Measurements from ENCODE around the gene NEB. TPM values are rescaled to one million over a fixed set of nuclear protein-coding genes. Genes with fewer than 3 reads are reported as not detected.

Gene NEB
- total and polyA plus RNA-seq, 2 of the 4 experiments (the other 2 are of a cell fraction) = under 0.01 TPM; not detected in 1

DNA sequence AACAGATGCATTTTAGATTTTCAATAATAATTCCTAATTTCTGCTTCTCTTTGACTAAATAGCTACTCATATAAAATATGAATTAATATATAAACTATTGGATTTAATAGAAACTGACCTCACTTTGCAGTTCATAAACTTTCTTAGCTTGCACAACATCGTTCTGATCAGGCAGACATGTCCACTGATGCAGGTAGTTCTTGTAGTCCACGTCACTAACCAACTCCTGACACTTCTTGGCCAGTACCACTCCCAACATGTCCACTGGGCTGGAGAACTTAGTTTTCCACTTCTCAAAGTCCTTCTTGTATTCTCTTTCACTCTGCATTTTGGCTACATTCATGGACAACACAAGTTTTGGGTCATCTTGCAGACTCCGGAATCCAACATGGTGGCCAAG, 83.8 kb downstream of the NEB start:
- H3K4ac ChIP-seq (ENCODE audit: low read depth, low read length) = no peak overlapping the region
- BruUV-seq (replicated peaks) = no TSS peak
- no peaks in the 10 kb centered on the region for H3K4me1 ChIP-seq (ENCODE audit: control insufficient read depth, insufficient read depth, low read length)
- 86% methylated on average over 1 of the region's 3 CpGs; no CpG with 5 or more reads in 1 of the 2 experiments for WGBS, 2 experiments (ENCODE audit: extremely low coverage in 2 of 2, insufficient read length in 1 of 2)
- H2BK5ac ChIP-seq (ENCODE audit: low read depth, low read length, poor library complexity, severe bottlenecking) = no peak overlapping the region
- H3K9ac ChIP-seq (ENCODE audit: low read depth, low read length) = no peak overlapping the region
- H3K9me1 ChIP-seq (ENCODE audit: insufficient read depth, low read length) = no peaks in the 10 kb centered on the region
- no peak overlapping the region for H2AK5ac ChIP-seq (ENCODE audit: low read depth, low read length)
- in situ Hi-C loops (cut with MboI; ENCODE audit: low sequenced_read_pairs) = no loop called here
- ChIA-PET POLR2A (ENCODE audit: unreplicated experiment) (no interaction called here), CTCF (no interaction called here)
- no peak overlapping the region for H2AK9ac ChIP-seq (replicated peaks; ENCODE audit: low read depth, low read length, poor library complexity)
- intact Hi-C loops (cut with micrococcal nuclease) = no loop called here
- no peak overlapping the region for H4K91ac ChIP-seq (ENCODE audit: insufficient read depth, low read depth, low read length)
- DNase-seq = no peak
- no peak overlapping the region for H3K27ac ChIP-seq (ENCODE audit: insufficient read depth, low read length)
- no peaks in the 10 kb centered on the region for H3K79me1 ChIP-seq (ENCODE audit: low read depth in 1 of 2, low read length in 2 of 2)
- ATAC-seq (ENCODE audit: low read depth) = no peak
- H3K36me3 ChIP-seq (ENCODE audit: control insufficient read depth, insufficient read depth, low read length) = no peaks in the 10 kb centered on the region
- H4K20me1 ChIP-seq (ENCODE audit: insufficient read depth, low read length) = no peaks in the 10 kb centered on the region
- no peak overlapping the region for H4K5ac ChIP-seq (ENCODE audit: low read depth, low read length)
- no peak overlapping the region for H2BK120ac ChIP-seq (ENCODE audit: low read depth, low read length)
- dilution Hi-C loops (cut with HindIII; ENCODE audit: low sequenced_read_pairs, unreplicated experiment) = no loop called here
- H3K4me2 ChIP-seq (ENCODE audit: low read depth, low read length) = no peak overlapping the region
- no peak overlapping the region for H3K56ac ChIP-seq (ENCODE audit: extremely low read depth, insufficient read depth, low read length)
- no peak overlapping the region for H3K18ac ChIP-seq (ENCODE audit: low read depth, low read length)
- H3K4me3 ChIP-seq (ENCODE audit: insufficient read depth, low read depth, low read length) = no peak overlapping the region
- no peak overlapping the region for H3K14ac ChIP-seq (replicated peaks; ENCODE audit: low read depth, low read length)
- H3K27me3 ChIP-seq (ENCODE audit: control insufficient read depth, insufficient read depth, low read length) = no peaks in the 10 kb centered on the region
- H3K23ac ChIP-seq (ENCODE audit: low read depth, low read length) = no peak overlapping the region
- H2BK15ac ChIP-seq (ENCODE audit: low read depth, low read length) = no peak overlapping the region
- TF ChIP-seq SMC3 (IDR thresholded peaks at IDR 0.05; ENCODE audit: low read depth, low read length) = no peak
- TF ChIP-seq, protein P1, sequence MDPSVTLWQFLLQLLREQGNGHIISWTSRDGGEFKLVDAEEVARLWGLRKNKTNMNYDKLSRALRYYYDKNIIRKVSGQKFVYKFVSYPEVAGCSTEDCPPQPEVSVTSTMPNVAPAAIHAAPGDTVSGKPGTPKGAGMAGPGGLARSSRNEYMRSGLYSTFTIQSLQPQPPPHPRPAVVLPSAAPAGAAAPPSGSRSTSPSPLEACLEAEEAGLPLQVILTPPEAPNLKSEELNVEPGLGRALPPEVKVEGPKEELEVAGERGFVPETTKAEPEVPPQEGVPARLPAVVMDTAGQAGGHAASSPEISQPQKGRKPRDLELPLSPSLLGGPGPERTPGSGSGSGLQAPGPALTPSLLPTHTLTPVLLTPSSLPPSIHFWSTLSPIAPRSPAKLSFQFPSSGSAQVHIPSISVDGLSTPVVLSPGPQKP (IDR thresholded peaks at IDR 0.05; ENCODE audit: borderline replicate concordance, low read depth, low read length) = no peak
- TF ChIP-seq POLR2A (IDR thresholded peaks at IDR 0.05; ENCODE audit: low read depth, low read length) = no peak
- no peak for TF ChIP-seq BHLHE40 (IDR thresholded peaks at IDR 0.05; ENCODE audit: low read depth, low read length)
- no peak for TF ChIP-seq MAFK (IDR thresholded peaks at IDR 0.05; ENCODE audit: low read depth, low read length)
- H2BK20ac ChIP-seq (ENCODE audit: low read depth, low read length) = no peak overlapping the region
- no peak overlapping the region for H2AFZ ChIP-seq (replicated peaks; ENCODE audit: low read length, poor library complexity)
- H4K8ac ChIP-seq (ENCODE audit: low read depth in 2 of 2, low read length in 2 of 2) = no peak overlapping the region
- H3K9me3 ChIP-seq (ENCODE audit: control insufficient read depth, insufficient read depth, low read length) = no peaks in the 10 kb centered on the region

Measured in IMR-90 (cell line).